ENCODE data around the gene POLDIP3.
A peak's percentile ranks its signal among the peaks of the same experiment; 100 is the strongest.
"Not testable (repeated sequence)": the region's sequence is repeated elsewhere in the genome, so short reads cannot be mapped to it uniquely, and the experiment has no call there.

POLDIP3 gene

DNA sequence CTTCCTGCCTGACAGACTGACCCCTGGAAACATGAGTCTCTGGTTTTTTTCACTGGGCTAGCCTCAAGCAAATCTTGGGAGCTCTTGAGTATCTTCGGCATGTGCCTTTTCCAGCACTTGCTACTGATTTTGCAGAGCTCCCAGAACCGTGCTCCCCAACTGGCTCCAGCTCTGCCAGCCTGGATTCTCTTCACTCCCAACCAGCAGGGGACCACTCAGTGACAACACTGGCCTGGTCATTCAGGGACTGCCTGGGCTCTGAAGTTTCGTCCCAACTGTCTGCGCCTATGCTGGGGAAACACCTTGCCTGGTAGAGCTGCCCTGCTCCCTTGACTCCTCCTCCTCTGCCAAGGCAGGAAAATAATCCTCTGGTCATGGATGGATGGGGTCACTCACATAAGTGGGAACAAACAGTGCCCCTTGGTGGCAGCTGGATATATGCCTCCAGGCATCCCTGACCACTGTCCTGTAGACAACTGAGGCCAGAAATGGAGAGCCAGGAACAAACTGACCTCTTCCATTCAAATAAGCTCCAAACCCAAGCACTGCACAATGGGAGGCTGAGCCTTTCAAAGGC, 30.2 kb downstream of the POLDIP3 start:
- TF ChIP-seq, protein P1, sequence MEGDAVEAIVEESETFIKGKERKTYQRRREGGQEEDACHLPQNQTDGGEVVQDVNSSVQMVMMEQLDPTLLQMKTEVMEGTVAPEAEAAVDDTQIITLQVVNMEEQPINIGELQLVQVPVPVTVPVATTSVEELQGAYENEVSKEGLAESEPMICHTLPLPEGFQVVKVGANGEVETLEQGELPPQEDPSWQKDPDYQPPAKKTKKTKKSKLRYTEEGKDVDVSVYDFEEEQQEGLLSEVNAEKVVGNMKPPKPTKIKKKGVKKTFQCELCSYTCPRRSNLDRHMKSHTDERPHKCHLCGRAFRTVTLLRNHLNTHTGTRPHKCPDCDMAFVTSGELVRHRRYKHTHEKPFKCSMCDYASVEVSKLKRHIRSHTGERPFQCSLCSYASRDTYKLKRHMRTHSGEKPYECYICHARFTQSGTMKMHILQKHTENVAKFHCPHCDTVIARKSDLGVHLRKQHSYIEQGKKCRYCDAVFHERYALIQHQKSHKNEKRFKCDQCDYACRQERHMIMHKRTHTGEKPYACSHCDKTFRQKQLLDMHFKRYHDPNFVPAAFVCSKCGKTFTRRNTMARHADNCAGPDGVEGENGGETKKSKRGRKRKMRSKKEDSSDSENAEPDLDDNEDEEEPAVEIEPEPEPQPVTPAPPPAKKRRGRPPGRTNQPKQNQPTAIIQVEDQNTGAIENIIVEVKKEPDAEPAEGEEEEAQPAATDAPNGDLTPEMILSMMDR (IDR thresholded peaks at IDR 0.05; ENCODE audit: insufficient read depth, low read length, poor library complexity, severe bottlenecking) = no peak
- TF ChIP-seq EZH2phosphoT487 (conservative IDR thresholded peaks at IDR 0.05; ENCODE audit: low read length) = no peak
- peaks cover 8% of the 10 kb centered on the region; the same call in 1 of the 2 replicates for H3K36me3 ChIP-seq (ENCODE audit: low read length)
- no peak overlapping the region for H3K9ac ChIP-seq (ENCODE audit: low read length)
- H3K4me3 ChIP-seq (ENCODE audit: insufficient read depth, low read length, poor library complexity, severe bottlenecking) = no peak overlapping the region
- peaks cover 14% of the 10 kb centered on the region; the same call in 1 of the 2 replicates for H3F3A ChIP-seq (ENCODE audit: insufficient read depth)
- H3K27ac ChIP-seq (ENCODE audit: low read depth, low read length) = no peak overlapping the region
- no peak overlapping the region for H3K4me2 ChIP-seq (ENCODE audit: low read depth, low read length, poor library complexity, severe bottlenecking)
- no peaks in the 10 kb centered on the region for H3K27me3 ChIP-seq (ENCODE audit: low read length)
- no peak overlapping the region for H2AFZ ChIP-seq (ENCODE audit: low read depth, low read length, severe bottlenecking)
- H3K9me2 ChIP-seq (replicated peaks; ENCODE audit: insufficient read depth, low read length) = no peaks in the 10 kb centered on the region
- H4K20me1 ChIP-seq (ENCODE audit: low read depth, low read length) = no peaks in the 10 kb centered on the region
- H3K9me3 ChIP-seq (ENCODE audit: insufficient read depth, low read length) = no peaks in the 10 kb centered on the region
- peaks cover 14% of the 10 kb centered on the region for H3K79me2 ChIP-seq (ENCODE audit: insufficient read depth, low read length)

DNA sequence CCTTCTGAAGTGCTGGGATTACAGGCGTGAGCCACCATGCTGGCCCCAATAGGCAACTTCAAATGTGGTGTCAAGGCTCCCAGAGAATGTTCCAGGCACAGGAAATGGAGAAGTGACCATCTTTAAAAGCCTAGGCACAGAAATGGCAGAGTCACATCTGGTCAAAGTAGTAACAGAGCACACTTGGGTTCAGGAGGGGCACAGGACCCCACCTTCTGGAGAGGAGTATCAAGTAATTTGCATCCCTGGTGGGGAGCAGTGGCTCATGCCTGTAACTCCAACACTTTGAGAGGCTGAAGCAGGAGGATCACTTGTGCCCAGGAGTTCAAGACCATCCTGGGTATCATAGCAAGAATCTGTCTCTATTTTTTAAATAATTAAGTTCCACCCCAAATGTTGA, 31.7 kb downstream of the POLDIP3 start:
- no peaks in the 10 kb centered on the region for H3K27me3 ChIP-seq (ENCODE audit: low read length)
- H3F3A ChIP-seq (ENCODE audit: insufficient read depth) = peaks cover 14% of the 10 kb centered on the region; the same call in 1 of the 2 replicates
- no peak for TF ChIP-seq EZH2phosphoT487 (conservative IDR thresholded peaks at IDR 0.05; ENCODE audit: low read length)
- TF ChIP-seq, protein P1 (IDR thresholded peaks at IDR 0.05; ENCODE audit: insufficient read depth, low read length, poor library complexity, severe bottlenecking) = no peak
- peaks cover 15% of the 10 kb centered on the region for H3K79me2 ChIP-seq (ENCODE audit: insufficient read depth, low read length)
- H3K9ac ChIP-seq (ENCODE audit: low read length) = no peak overlapping the region
- peaks cover 14% of the 10 kb centered on the region; the same call in 1 of the 2 replicates for H3K36me3 ChIP-seq (ENCODE audit: low read length)
- peak overlapping the region; percentile 65 for H3K27ac ChIP-seq (ENCODE audit: low read depth, low read length)
- H3K4me2 ChIP-seq (ENCODE audit: low read depth, low read length, poor library complexity, severe bottlenecking) = no peak overlapping the region
- H3K4me3 ChIP-seq (ENCODE audit: insufficient read depth, low read length, poor library complexity, severe bottlenecking) = no peak overlapping the region
- H4K20me1 ChIP-seq (ENCODE audit: low read depth, low read length) = no peaks in the 10 kb centered on the region
- no peaks in the 10 kb centered on the region for H3K9me2 ChIP-seq (replicated peaks; ENCODE audit: insufficient read depth, low read length)
- H2AFZ ChIP-seq (ENCODE audit: low read depth, low read length, severe bottlenecking) = no peak overlapping the region
- H3K9me3 ChIP-seq (ENCODE audit: insufficient read depth, low read length) = no peaks in the 10 kb centered on the region

DNA sequence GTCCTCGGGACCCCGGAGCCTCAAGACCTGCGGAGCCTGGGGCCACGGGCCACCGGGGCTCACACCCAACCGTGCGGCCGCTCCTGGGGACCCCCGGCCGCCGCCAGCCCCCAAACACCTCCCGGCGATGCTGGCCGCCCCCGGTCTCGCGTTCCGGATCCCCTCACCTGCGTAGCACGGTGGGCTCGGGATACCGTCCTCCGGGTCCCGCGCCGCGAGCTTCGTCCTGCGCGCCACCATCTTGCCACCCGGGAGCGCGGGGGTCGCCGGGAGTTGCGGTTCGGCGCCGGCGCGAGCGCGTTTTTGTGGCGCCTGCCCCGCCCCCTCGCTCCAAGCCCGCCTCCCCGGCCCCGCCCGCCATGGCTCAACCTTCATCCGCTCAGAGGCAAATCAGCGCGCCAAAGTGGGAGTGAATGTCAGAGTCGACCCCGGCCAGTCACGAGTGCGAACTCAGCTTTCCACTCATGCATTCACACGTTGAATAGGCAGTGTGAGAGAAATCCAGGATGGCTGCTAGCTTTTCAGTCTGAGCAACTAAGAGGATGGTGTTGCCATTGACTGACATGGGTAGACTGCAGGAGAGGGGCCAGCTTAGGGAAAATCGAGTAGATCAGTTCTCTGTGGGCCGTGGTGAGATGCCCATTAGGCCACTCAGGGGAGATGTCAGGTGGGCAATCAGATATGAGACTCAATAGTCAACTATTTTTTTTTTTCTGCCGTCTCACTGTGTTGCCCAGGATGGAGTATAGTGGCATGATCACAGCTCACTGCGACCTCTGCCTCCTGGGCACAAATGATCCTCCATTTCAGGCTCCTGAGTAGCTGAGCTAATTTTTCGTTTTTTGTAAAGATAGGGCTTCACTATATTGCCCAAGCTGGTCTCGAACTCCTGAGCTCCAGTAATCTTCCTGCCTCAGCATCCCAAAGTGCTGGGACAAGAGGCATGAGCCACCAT, 32.6 kb downstream of the POLDIP3 start:
- Histone ChIP-seq H2AFZ (ENCODE audit: low read depth, low read length, severe bottlenecking) (peak overlapping the region; percentile 64), H3K4me2 (ENCODE audit: low read depth, low read length, poor library complexity, severe bottlenecking) (peak overlapping the region; percentile 63), H3K4me3 (ENCODE audit: insufficient read depth, low read length, poor library complexity, severe bottlenecking) (peak overlapping the region; percentile 83), H3F3A (ENCODE audit: insufficient read depth) (peaks cover 14% of the 10 kb centered on the region; the same call in 1 of the 2 replicates), H3K9me3 (ENCODE audit: insufficient read depth, low read length) (no peaks in the 10 kb centered on the region), H3K79me2 (ENCODE audit: insufficient read depth, low read length) (peaks cover 19% of the 10 kb centered on the region), H3K36me3 (ENCODE audit: low read length) (peaks cover 11% of the 10 kb centered on the region; the same call in 1 of the 2 replicates), H3K27ac (ENCODE audit: low read depth, low read length) (peak overlapping the region; percentile 74), H4K20me1 (ENCODE audit: low read depth, low read length) (no peaks in the 10 kb centered on the region), H3K9me2 (replicated peaks; ENCODE audit: insufficient read depth, low read length) (no peaks in the 10 kb centered on the region), H3K27me3 (ENCODE audit: low read length) (no peaks in the 10 kb centered on the region), H3K9ac (ENCODE audit: low read length) (peak overlapping the region; percentile 96)
- TF ChIP-seq, protein P1 (IDR thresholded peaks at IDR 0.05; ENCODE audit: insufficient read depth, low read length, poor library complexity, severe bottlenecking) = no peak
- TF ChIP-seq EZH2phosphoT487 (conservative IDR thresholded peaks at IDR 0.05; ENCODE audit: low read length) = no peak

DNA sequence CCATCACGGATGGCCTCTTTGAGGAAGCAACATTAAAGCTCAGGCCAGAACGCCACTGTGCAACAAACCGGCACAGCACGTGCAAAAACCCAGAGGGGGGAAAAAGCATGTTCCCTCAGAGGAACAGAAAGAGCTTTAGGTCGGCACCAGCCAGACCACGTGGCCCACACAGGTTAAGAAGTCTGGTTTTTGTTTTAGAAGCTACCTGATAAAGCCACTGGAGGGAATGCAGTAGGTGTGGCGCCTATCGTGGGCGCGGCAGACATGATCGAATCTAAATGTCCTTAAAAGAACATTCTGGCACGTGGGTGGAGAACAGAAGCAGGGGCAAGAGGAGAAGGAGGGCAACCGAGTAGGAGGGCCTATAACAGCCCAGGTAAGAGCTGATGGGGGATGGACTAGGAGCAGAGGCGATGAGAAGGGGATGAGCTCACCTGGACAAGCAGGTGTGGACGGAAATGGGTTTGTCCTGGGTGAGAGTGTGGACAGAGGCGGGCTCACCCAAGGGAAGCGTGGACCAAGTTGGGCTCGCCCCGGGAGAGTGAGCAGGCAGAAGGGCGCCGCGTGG, 33.4 kb downstream of the POLDIP3 start:
- Histone ChIP-seq H2AFZ (ENCODE audit: low read depth, low read length, severe bottlenecking) (peak overlapping the region; percentile 48), H3K4me2 (ENCODE audit: low read depth, low read length, poor library complexity, severe bottlenecking) (peak overlapping the region; percentile 63), H3F3A (ENCODE audit: insufficient read depth) (peaks cover 14% of the 10 kb centered on the region; the same call in 1 of the 2 replicates), H3K9ac (ENCODE audit: low read length) (peak overlapping the region; percentile 96), H3K27ac (ENCODE audit: low read depth, low read length) (peak overlapping the region; percentile 74), H3K79me2 (ENCODE audit: insufficient read depth, low read length) (peaks cover 19% of the 10 kb centered on the region), H3K4me3 (ENCODE audit: insufficient read depth, low read length, poor library complexity, severe bottlenecking) (peak overlapping the region; percentile 83)
- not testable (repeated sequence) for H4K20me1 ChIP-seq (ENCODE audit: low read depth, low read length); H3K9me2 ChIP-seq (replicated peaks; ENCODE audit: insufficient read depth, low read length); H3K27me3 ChIP-seq (ENCODE audit: low read length); H3K9me3 ChIP-seq (ENCODE audit: insufficient read depth, low read length); H3K36me3 ChIP-seq (ENCODE audit: low read length)

DNA sequence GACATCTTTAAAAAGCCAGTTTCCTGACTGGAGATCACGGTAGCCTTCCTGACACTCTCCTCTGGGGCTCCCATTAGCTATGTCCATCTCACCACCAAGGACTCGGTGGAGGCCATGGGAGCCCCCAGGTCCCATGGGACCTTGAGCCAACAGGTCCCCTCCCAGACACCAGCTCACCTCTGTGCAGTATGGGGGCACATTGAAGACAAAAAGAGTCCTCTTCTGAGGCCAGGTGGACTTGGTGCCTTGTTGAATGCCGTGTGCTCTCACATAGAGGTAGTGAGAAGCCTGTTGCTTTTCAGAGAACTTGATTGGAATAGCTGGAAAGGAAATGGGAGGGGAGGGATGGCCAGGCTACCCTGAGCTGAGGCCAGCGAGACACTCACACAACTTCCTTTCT, 34.6 kb downstream of the POLDIP3 start:
- not testable (repeated sequence) for H3K9ac ChIP-seq (ENCODE audit: low read length); H3K4me2 ChIP-seq (ENCODE audit: low read depth, low read length, poor library complexity, severe bottlenecking)

More for the DNA sequence above, 34.6 kb downstream of the POLDIP3 start:
- H3K27ac ChIP-seq (ENCODE audit: low read depth, low read length); H3K36me3 ChIP-seq (ENCODE audit: low read length); H3K4me3 ChIP-seq (ENCODE audit: insufficient read depth, low read length, poor library complexity, severe bottlenecking); H3K9me2 ChIP-seq (replicated peaks; ENCODE audit: insufficient read depth, low read length); H3K27me3 ChIP-seq (ENCODE audit: low read length); H2AFZ ChIP-seq (ENCODE audit: low read depth, low read length, severe bottlenecking); H3K9me3 ChIP-seq (ENCODE audit: insufficient read depth, low read length); H4K20me1 ChIP-seq (ENCODE audit: low read depth, low read length): not testable (repeated sequence)
- Histone ChIP-seq H3K79me2 (ENCODE audit: insufficient read depth, low read length) (peaks cover 19% of the 10 kb centered on the region), H3F3A (ENCODE audit: insufficient read depth) (peaks cover 14% of the 10 kb centered on the region; the same call in 1 of the 2 replicates)

All from SU-DHL-6 (cell line).